Uterus (tissue), 2 donors: ENCODE data around the gene ZNF133.

ENCODE experiments used
- CTCF ChIP-seq, 4 experiments: fragments of 200-600 bp in 2 of 4; fragments of 450-650 bp in 2 of 4; sonication (generic) in 2 of 4; IDR thresholded peaks; one replicate each; pipeline ENCODE4 v1.5.1; 2016 to 2019; ENCODE audit warnings: antibody characterized with exemption in 4 of 4, mild to moderate bottlenecking in 2 of 4, moderate library complexity in 1 of 4
- POLR2A ChIP-seq, 2 donors: fragments of 450-650 bp; IDR thresholded peaks; one replicate each; pipeline ENCODE4 v1.6.1; 2016; ENCODE audit warnings: antibody characterized with exemption in 2 of 2, mild to moderate bottlenecking in 1 of 2, moderate library complexity in 1 of 2

- TF ChIP-seq CTCF (IDR thresholded peaks at IDR 0.05) (no peak), POLR2A (IDR thresholded peaks at IDR 0.05) (no peak)
Measured at GRCh38 chr20:18243802-18244201, 44.5 kb upstream of the ZNF133 start.
